Measurements from ENCODE around the gene TRAM2. TPM values are rescaled to one million over a fixed set of nuclear protein-coding genes. Genes with fewer than 3 reads are reported as not detected.

Gene TRAM2
- total and polyA plus RNA-seq, 2 donors (not counting 3 experiments of a cell fraction or from before 2014, with no cell fraction given) = 85.7 to 98.6 TPM

DNA sequence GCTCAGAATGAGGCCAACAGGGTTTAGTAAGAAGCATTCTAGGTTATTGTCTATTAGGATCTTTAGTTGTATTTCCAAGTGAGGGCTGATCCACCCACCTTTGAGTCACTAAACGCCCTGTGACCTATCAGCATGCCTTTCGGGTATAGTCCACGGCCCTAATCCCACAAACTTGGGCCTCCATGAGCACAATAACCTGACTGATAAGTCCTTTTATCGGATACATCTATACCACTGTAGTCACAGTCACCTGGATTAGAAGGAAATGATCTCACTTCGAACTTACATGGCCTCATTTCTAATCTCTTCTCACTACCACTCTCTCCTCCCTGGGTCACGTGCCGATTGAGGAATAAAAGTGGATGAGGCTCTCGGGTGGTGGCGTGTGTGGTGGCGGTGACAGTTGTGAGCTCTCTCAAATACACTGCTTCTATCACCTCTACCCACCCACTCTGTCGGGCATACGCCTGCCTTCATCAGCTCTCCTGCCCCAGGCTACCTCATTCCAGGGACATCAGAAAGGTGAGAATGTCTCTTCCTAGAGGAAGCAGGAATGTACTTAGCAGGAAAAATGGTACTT, 65.2 kb downstream of the TRAM2 start:
- CTCF ChIA-PET = interaction anchor here (0.6 to 2.5 kb wide), 9 partner anchors 9 to 141 kb away, joined by 3 to 9 read pairs (median 4); partner anchors contain the start of gene EFHC1
- Histone ChIP-seq H4K20me1 (replicated peaks; ENCODE audit: control insufficient read depth, extremely low read depth, insufficient read depth, low read length) (no peaks in the 10 kb centered on the region), H3K79me2 (ENCODE audit: control insufficient read depth, insufficient read depth, low read length) (peaks cover 5% of the 10 kb centered on the region), H3K4me1 (ENCODE audit: control insufficient read depth, extremely low read depth, insufficient read depth, low read length) (peaks cover 59% of the 10 kb centered on the region), H3K36me3 (ENCODE audit: control insufficient read depth in 2 of 2, extremely low read depth in 1 of 2, insufficient read depth in 2 of 2, low read length in 2 of 2) (peaks cover 31 to 36% of the 10 kb centered on the region in 2 experiments), H3K9ac (replicated peaks; ENCODE audit: extremely low read depth, insufficient read depth, low read length) (peak overlapping the region; percentile 67), H3K27me3 (ENCODE audit: control insufficient read depth in 2 of 2, insufficient read depth in 2 of 2, low read length in 2 of 2) (no peaks in the 10 kb centered on the region), H3K9me1 (replicated peaks; ENCODE audit: control insufficient read depth, extremely low read depth, insufficient read depth, low read length) (no peaks in the 10 kb centered on the region), H3K27ac (ENCODE audit: insufficient read depth, low read depth, low read length) (peak overlapping the region; percentile 89), H3K4me2 (ENCODE audit: insufficient read depth, low read length) (peak overlapping the region; percentile 44), H3K9me3 (replicated peaks; ENCODE audit: control insufficient read depth, insufficient read depth, low read length) (no peaks in the 10 kb centered on the region), H2AFZ (ENCODE audit: low read depth, low read length) (no peak overlapping the region), H3K4me3 (replicated peaks in 1 of 3; ENCODE audit: insufficient read depth in 1 of 3, low read depth in 1 of 3, low read length in 3 of 3) (no peak overlapping the region)
- peak; percentile 65 for FAIRE-seq
- POLR2A ChIA-PET = interaction anchor here (1.3 kb wide), 1 partner anchor 10 kb away, joined by 6 read pairs; no protein-coding TSS in a partner anchor
- DNase-seq (ENCODE audit: low read depth, low spot score) = peak; percentile 51
- BruUV-seq (replicated peaks) = TSS peak; percentile 80
- TF ChIP-seq FOS (IDR thresholded peaks at IDR 0.05; ENCODE audit: borderline replicate concordance, insufficient read depth, low read length) (peak; percentile 25), GATA2 (IDR thresholded peaks at IDR 0.05; ENCODE audit: insufficient read depth, insufficient read length, low read depth, low read length) (peak; percentile 86), JUN (IDR thresholded peaks at IDR 0.05; ENCODE audit: borderline replicate concordance, insufficient read depth, insufficient read length, low read depth) (no peak)
- dilution Hi-C loops (cut with MboI; ENCODE audit: extremely low pct_ligation_motif_present, low sequenced_read_pairs) = no loop called here
- intact Hi-C loops (cut with micrococcal nuclease) = loop anchor here (1.0 to 10.0 kb wide), 5 partner anchors 11 to 483 kb away; partner anchors contain the start of genes EFHC1 and GSTA4

DNA sequence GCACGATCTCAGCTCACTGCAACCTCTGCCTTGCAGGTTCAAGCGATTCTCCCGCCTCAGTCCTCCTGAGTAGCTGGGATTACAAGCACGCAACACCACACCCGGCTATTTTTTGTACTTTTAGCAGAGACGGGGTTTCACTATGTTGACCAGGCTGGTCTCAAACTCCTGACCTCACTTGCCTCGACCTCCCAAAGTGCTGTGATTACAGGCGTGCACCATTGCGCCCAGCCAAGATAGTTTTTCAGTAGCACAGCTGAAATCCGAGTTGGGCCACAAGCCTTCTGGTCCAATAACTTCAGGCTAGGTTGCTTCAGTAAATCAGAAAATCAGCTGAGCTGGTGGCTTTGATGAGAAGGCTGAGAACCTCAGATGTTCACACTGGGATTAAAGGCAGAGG, 65.7 kb downstream of the TRAM2 start:
- no peaks in the 10 kb centered on the region for H3K27me3 ChIP-seq (ENCODE audit: control insufficient read depth in 2 of 2, insufficient read depth in 2 of 2, low read length in 2 of 2)
- H3K36me3 ChIP-seq (ENCODE audit: control insufficient read depth in 2 of 2, extremely low read depth in 1 of 2, insufficient read depth in 2 of 2, low read length in 2 of 2) = peaks cover 36 to 38% of the 10 kb centered on the region in 2 experiments
- H4K20me1 ChIP-seq (replicated peaks; ENCODE audit: control insufficient read depth, extremely low read depth, insufficient read depth, low read length) = no peaks in the 10 kb centered on the region
- H3K4me2 ChIP-seq (ENCODE audit: insufficient read depth, low read length) = no peak overlapping the region
- H3K4me1 ChIP-seq (ENCODE audit: control insufficient read depth, extremely low read depth, insufficient read depth, low read length) = peaks cover 59% of the 10 kb centered on the region
- DNase-seq (ENCODE audit: low read depth, low spot score) (no peak), FAIRE-seq (no peak)
- intact Hi-C loops (cut with micrococcal nuclease) (loop anchor here (10.0 kb wide), 1 partner anchor 484 kb away; the partner anchor contains the start of gene GSTA4), dilution Hi-C loops (cut with MboI; ENCODE audit: extremely low pct_ligation_motif_present, low sequenced_read_pairs) (no loop called here)
- H3K9me1 ChIP-seq (replicated peaks; ENCODE audit: control insufficient read depth, extremely low read depth, insufficient read depth, low read length) = no peaks in the 10 kb centered on the region
- H3K4me3 ChIP-seq (replicated peaks in 1 of 3; ENCODE audit: insufficient read depth in 1 of 3, low read depth in 1 of 3, low read length in 3 of 3) = no peak overlapping the region
- H3K9me3 ChIP-seq (replicated peaks; ENCODE audit: control insufficient read depth, insufficient read depth, low read length) = no peaks in the 10 kb centered on the region
- no peak overlapping the region for H2AFZ ChIP-seq (ENCODE audit: low read depth, low read length)
- BruUV-seq (replicated peaks) = no TSS peak
- TF ChIP-seq MYC (IDR thresholded peaks at IDR 0.05; ENCODE audit: low read depth, low read length) (no peak), FOS (IDR thresholded peaks at IDR 0.05; ENCODE audit: borderline replicate concordance, insufficient read depth, low read length) (no peak), MAX (IDR thresholded peaks at IDR 0.05; ENCODE audit: insufficient read depth, insufficient read length) (no peak), CTCF (IDR thresholded peaks at IDR 0.05; ENCODE audit: extremely low read depth in 1 of 2, insufficient read depth in 1 of 2, low read depth in 1 of 2, low read length in 2 of 2) (no peak), EZH2 (IDR thresholded peaks at IDR 0.05; ENCODE audit: borderline replicate concordance, low read depth, low read length, severe bottlenecking) (no peak), POLR2AphosphoS5 (IDR thresholded peaks at IDR 0.05; ENCODE audit: insufficient read depth, low read depth, low read length) (no peak), POLR2A (IDR thresholded peaks at IDR 0.05; ENCODE audit: low read depth, low read length) (no peak), JUN (IDR thresholded peaks at IDR 0.05; ENCODE audit: borderline replicate concordance, insufficient read depth, insufficient read length, low read depth) (no peak), GATA2 (IDR thresholded peaks at IDR 0.05; ENCODE audit: insufficient read depth, insufficient read length, low read depth, low read length) (no peak)
- POLR2A ChIA-PET = no interaction called here
- peak overlapping the region; percentile 89 for H3K27ac ChIP-seq (ENCODE audit: insufficient read depth, low read depth, low read length)
- H3K9ac ChIP-seq (replicated peaks; ENCODE audit: extremely low read depth, insufficient read depth, low read length) = peak overlapping the region; percentile 67
- no peaks in the 10 kb centered on the region for H3K79me2 ChIP-seq (ENCODE audit: control insufficient read depth, insufficient read depth, low read length)
- CTCF ChIA-PET = interaction anchor here (0.6 to 2.5 kb wide), 6 partner anchors 9 to 103 kb away, joined by 4 to 9 read pairs (median 5); partner anchors contain the start of gene EFHC1

Measured in endothelial cell of umbilical vein (primary cell).